H1 (cell line): ENCODE results near the gene AGAP1. TPM values are rescaled to one million over a fixed set of nuclear protein-coding genes. Genes with fewer than 3 reads are reported as not detected.

ENCODE experiments used
- CTCF ChIA-PET: fragments of 300-600 bp; sonication (Branson Sonifier 250); formaldehyde crosslinking; loops from one replicate; lab custom pipeline; 2021; ENCODE audit not compliant: partially characterized antibody; lab: Charles Lee
- POLR2A ChIA-PET: fragments of 300-600 bp; sonication (Branson Sonifier 250); formaldehyde crosslinking; loops from one replicate; lab custom pipeline; 2021; ENCODE audit warnings: inconsistent platforms; ENCODE audit not compliant: partially characterized antibody; lab: Charles Lee
- DNase-seq, 2 experiments: peaks; one replicate each; pipeline versions ENCODE4 v3.0.0 to v3.0.0-alpha.2; 2010 to 2022; ENCODE audit warnings: low spot score in 2 of 2, low read depth in 1 of 2, mixed read lengths in 1 of 2
- FAIRE-seq: peaks from 2 replicates; lab custom pipeline; 2011; peaks lifted over from hg19 to GRCh38; lab: Jason Lieb, UNC
- H2AFZ ChIP-seq: 2 replicates; pipeline ENCODE4 v1.8.1; 2012; ENCODE audit warnings: low read length, inconsistent platforms
- H2AK5ac ChIP-seq: 2 replicates; pipeline ENCODE4 v1.6.1; 2013; ENCODE audit warnings: low read depth, low read length
- H2BK120ac ChIP-seq: replicated peaks from 2 replicates; pipeline ENCODE3; 2013; ENCODE audit warnings: low read depth, low read length, inconsistent platforms
- H2BK12ac ChIP-seq: 2 replicates; pipeline ENCODE4 v1.6.1; 2013; ENCODE audit warnings: low read depth, low read length
- H2BK15ac ChIP-seq: 2 replicates; pipeline ENCODE4 v1.6.1; 2013; ENCODE audit warnings: low read length
- H2BK20ac ChIP-seq: 2 replicates; pipeline ENCODE4 v1.6.1; 2013; ENCODE audit warnings: low read length
- H2BK5ac ChIP-seq: 2 replicates; pipeline ENCODE4 v1.6.1; 2013; ENCODE audit warnings: low read depth, low read length
- H3K14ac ChIP-seq: 2 replicates; pipeline ENCODE4 v1.6.1; 2013; ENCODE audit warnings: inconsistent platforms; ENCODE audit not compliant: insufficient read length
- H3K18ac ChIP-seq: 2 replicates; pipeline ENCODE4 v1.6.1; 2013; ENCODE audit warnings: low read length; ENCODE audit errors: extremely low read depth
- H3K23ac ChIP-seq: 2 replicates; pipeline ENCODE4 v1.6.1; 2013; ENCODE audit warnings: inconsistent platforms; ENCODE audit not compliant: insufficient read length
- H3K23me2 ChIP-seq: 2 replicates; pipeline ENCODE4 v1.6.1; 2013; ENCODE audit warnings: low read depth, low read length
- H3K27ac ChIP-seq: 2 replicates; pipeline ENCODE4 v1.6.1; 2011; ENCODE audit warnings: low read depth, low read length, inconsistent platforms
- H3K27me3 ChIP-seq, 4 experiments: replicated peaks in 1 of 4; 1 replicate in 1 of 4; 2 replicates in 3 of 4; pipeline versions ENCODE4 v1.6.1 to v1.8.1; 2011 to 2013; ENCODE audit warnings: low read length in 3 of 4, mild to moderate bottlenecking in 3 of 4, inconsistent platforms in 2 of 4, mixed read lengths in 2 of 4, moderate library complexity in 1 of 4; ENCODE audit not compliant: control insufficient read depth in 3 of 4, insufficient read depth in 3 of 4; ENCODE audit errors: extremely low read depth in 1 of 4
- H3K36me3 ChIP-seq, 4 experiments: 2 replicates each; pipeline versions ENCODE4 v1.6.1 to v1.8.1; 2011 to 2013; ENCODE audit warnings: mild to moderate bottlenecking in 4 of 4, low read length in 3 of 4, moderate library complexity in 2 of 4, control low read depth in 1 of 4, inconsistent platforms in 1 of 4; ENCODE audit not compliant: insufficient read depth in 4 of 4, control insufficient read depth in 2 of 4
- H3K4ac ChIP-seq: replicated peaks from 2 replicates; pipeline ENCODE3; 2013; ENCODE audit warnings: low read length, low read depth, mixed read lengths, inconsistent platforms; ENCODE audit not compliant: insufficient read length
- H3K4me1 ChIP-seq, 4 experiments: replicated peaks in 1 of 4; 1 replicate in 1 of 4; 2 replicates in 3 of 4; pipeline versions ENCODE4 v1.6.1 to v1.8.1; 2011 to 2013; ENCODE audit warnings: low read length in 3 of 4, inconsistent platforms in 2 of 4, mixed read lengths in 1 of 4; ENCODE audit not compliant: insufficient read depth in 4 of 4, control insufficient read depth in 3 of 4
- H3K4me2 ChIP-seq, 2 experiments: 2 replicates each; pipeline versions ENCODE4 v1.6.1 to v1.8.1; 2011 to 2013; ENCODE audit warnings: low read depth in 2 of 2, low read length in 2 of 2, control low read depth in 1 of 2, inconsistent platforms in 1 of 2, mild to moderate bottlenecking in 1 of 2; ENCODE audit not compliant: insufficient read depth in 1 of 2
- H3K4me3 ChIP-seq, 4 experiments: fragments of 200-600, 300-600 bp in 1 of 4; sonication (generic), shearing (Covaris generic), sonication (Bioruptor Twin) in 1 of 4; 2 replicates each; pipeline versions ENCODE4 v1.5.1 to v1.8.1; 2011 to 2016; ENCODE audit warnings: low read length in 4 of 4, low read depth in 3 of 4, control low read depth in 2 of 4, inconsistent platforms in 2 of 4, mild to moderate bottlenecking in 2 of 4, mixed read lengths in 1 of 4, moderate library complexity in 1 of 4; ENCODE audit not compliant: insufficient read depth in 2 of 4; ENCODE audit errors: extremely low read depth in 1 of 4
- H3K56ac ChIP-seq: replicated peaks from 2 replicates; pipeline ENCODE3; 2013; ENCODE audit warnings: low read depth, mild to moderate bottlenecking, mixed read lengths, low read length, inconsistent platforms; ENCODE audit not compliant: insufficient read length
- H3K79me1 ChIP-seq: 2 replicates; pipeline ENCODE4 v1.6.1; 2013; ENCODE audit warnings: low read depth, low read length, control low read depth
- H3K79me2 ChIP-seq, 2 experiments: 2 replicates each; pipeline versions ENCODE4 v1.6.1 to v1.8.1; 2012 to 2013; ENCODE audit warnings: low read length in 2 of 2, mild to moderate bottlenecking in 2 of 2, inconsistent platforms in 1 of 2; ENCODE audit not compliant: insufficient read depth in 2 of 2, control insufficient read depth in 1 of 2
- H3K9ac ChIP-seq, 4 experiments: replicated peaks in 1 of 4; 1 replicate in 1 of 4; 2 replicates in 3 of 4; pipeline versions ENCODE4 v1.6.1 to v1.8.1; 2011 to 2013; ENCODE audit warnings: low read depth in 3 of 4, low read length in 3 of 4, control low read depth in 2 of 4, mild to moderate bottlenecking in 2 of 4, moderate library complexity in 2 of 4, inconsistent platforms in 1 of 4; ENCODE audit errors: extremely low read depth in 1 of 4
- H3K9me3 ChIP-seq, 2 experiments: 2 replicates each; pipeline versions ENCODE4 v1.6.1 to v1.8.1; 2012 to 2013; ENCODE audit warnings: mild to moderate bottlenecking in 2 of 2, moderate library complexity in 2 of 2, control low read depth in 1 of 2, inconsistent platforms in 1 of 2, low read depth in 1 of 2, low read length in 1 of 2, mixed read lengths in 1 of 2; ENCODE audit not compliant: insufficient read depth in 2 of 2
- H4K20me1 ChIP-seq, 2 experiments: replicated peaks in 1 of 2; 2 replicates each; pipeline versions ENCODE3 to v1.8.1; 2011 to 2013; ENCODE audit warnings: inconsistent platforms in 2 of 2, low read length in 2 of 2, mild to moderate bottlenecking in 1 of 2; ENCODE audit not compliant: insufficient read depth in 2 of 2, control insufficient read depth in 1 of 2
- H4K5ac ChIP-seq: 2 replicates; pipeline ENCODE4 v1.6.1; 2013; ENCODE audit warnings: low read length, low read depth, mixed read lengths, inconsistent platforms; ENCODE audit not compliant: insufficient read length
- H4K8ac ChIP-seq: 2 replicates; pipeline ENCODE4 v1.8.0; 2013; ENCODE audit warnings: mild to moderate bottlenecking, moderate library complexity, low read length, inconsistent platforms; ENCODE audit not compliant: insufficient read depth; ENCODE audit errors: extremely low read depth
- H4K91ac ChIP-seq: replicated peaks from 2 replicates; pipeline ENCODE3; 2013; ENCODE audit warnings: low read length, mixed read lengths, inconsistent platforms; ENCODE audit not compliant: insufficient read length
- CBX5 ChIP-seq: fragments of 300-800, 300-1000 bp; sonication (generic); IDR thresholded peaks from 2 replicates; pipeline ENCODE4 v1.7.1; 2016; ENCODE audit warnings: antibody characterized with exemption, low read length, low read depth
- CHD1 ChIP-seq: IDR thresholded peaks from 2 replicates; pipeline ENCODE4 v1.6.1; 2012; ENCODE audit warnings: low read depth, low read length, improper control_type of control experiment
- RAD21 ChIP-seq, 2 experiments: IDR thresholded peaks in 1 of 2; conservative IDR thresholded peaks in 1 of 2; 2 replicates each; pipeline ENCODE4 v1.6.1; 2011; ENCODE audit warnings: low read depth in 2 of 2, low read length in 2 of 2, improper control_type of control experiment in 1 of 2, inconsistent platforms in 1 of 2, mild to moderate bottlenecking in 1 of 2, moderate library complexity in 1 of 2
- RNF2 ChIP-seq: fragments of 200-900, 300-1000 bp; sonication (generic); IDR thresholded peaks from 2 replicates; pipeline ENCODE4 v1.7.1; 2016; ENCODE audit warnings: borderline replicate concordance, low read depth, mild to moderate bottlenecking, antibody characterized with exemption, low read length; ENCODE audit not compliant: poor library complexity, severe bottlenecking; ENCODE audit errors: missing control alignments
- SRF ChIP-seq: IDR thresholded peaks from 2 replicates; pipeline ENCODE4 v1.6.1; 2011; ENCODE audit warnings: mild to moderate bottlenecking, low read depth, low read length, moderate library complexity
- TAF7 ChIP-seq: optimal IDR thresholded peaks from 2 replicates; pipeline ENCODE3; 2011; ENCODE audit warnings: low read depth, mild to moderate bottlenecking, inconsistent platforms, low read length, moderate library complexity, borderline replicate concordance
- TCF12 ChIP-seq: IDR thresholded peaks from 2 replicates; pipeline ENCODE4 v1.6.1; 2011; ENCODE audit warnings: low read depth, mild to moderate bottlenecking, low read length
- TEAD4 ChIP-seq: IDR thresholded peaks from 2 replicates; pipeline ENCODE4 v1.6.1; 2012; ENCODE audit warnings: low read depth, low read length, inconsistent platforms, mixed read lengths
- ZNF274 ChIP-seq: IDR thresholded peaks from 2 replicates; pipeline ENCODE4 v1.7.0; 2012; ENCODE audit warnings: low read length, borderline replicate concordance; ENCODE audit errors: extremely low read depth
- WGBS, 2 experiments: shearing (Covaris generic) in 1 of 2; methylation state at CpG; one replicate each; pipeline versions ENCODE4 v1.1.6 to v1.1.7; 2013 to 2015; ENCODE audit warnings: low lambda C conversion rate in 2 of 2, mixed read lengths in 2 of 2, inconsistent platforms in 1 of 2, low coverage in 1 of 2, missing lambda C conversion rate in 1 of 2; ENCODE audit not compliant: insufficient replicate concordance in 2 of 2, insufficient coverage in 1 of 2, insufficient read length in 1 of 2; ENCODE audit errors: extremely low coverage in 1 of 2, missing lambda C conversion rate in 1 of 2; 5-methylcytosine and 5-hydroxymethylcytosine counted together
- polyA plus RNA-seq, 7 experiments: library from polyadenylated mRNA; depleted of rRNA in 3 of 7; stranded (reverse) in 5 of 7; unstranded in 2 of 7; fragments of >200 nt in 5 of 7; fragments of 200-250 nt in 2 of 7; gene quantifications; 1 replicate in 5 of 7; 2 replicates in 1 of 7; 4 replicates in 1 of 7; pipeline versions ENCODE4 v1.2.1 to v1.2.3, GENCODE V29; 2011 to 2013; ENCODE audit warnings: missing spikeins in 2 of 7, mixed read lengths in 2 of 7
- total RNA-seq: library from RNA; stranded (reverse); fragmentation: NEBNext Ultra II Directional; extraction: Animal tissue kit (Norgen Biotek cat#: 25700); gene quantifications from 2 replicates; pipeline ENCODE4 v1.2.1, GENCODE V29; 2021
- TF ChIP-seq, protein P1 (sequence below): IDR thresholded peaks from 2 replicates; pipeline ENCODE4 v1.6.1; 2011; ENCODE audit warnings: low read length, improper control_type of control experiment
- TF ChIP-seq, protein P2 (sequence below): IDR thresholded peaks from 2 replicates; pipeline ENCODE4 v1.6.1; 2012; ENCODE audit warnings: inconsistent platforms

The AGAP1 gene
- total and polyA plus RNA-seq, 2 of the 8 experiments (the other 6 are each of a cell fraction or from before 2014, with no cell fraction given): 18.1 to 39.4 TPM

DNA sequence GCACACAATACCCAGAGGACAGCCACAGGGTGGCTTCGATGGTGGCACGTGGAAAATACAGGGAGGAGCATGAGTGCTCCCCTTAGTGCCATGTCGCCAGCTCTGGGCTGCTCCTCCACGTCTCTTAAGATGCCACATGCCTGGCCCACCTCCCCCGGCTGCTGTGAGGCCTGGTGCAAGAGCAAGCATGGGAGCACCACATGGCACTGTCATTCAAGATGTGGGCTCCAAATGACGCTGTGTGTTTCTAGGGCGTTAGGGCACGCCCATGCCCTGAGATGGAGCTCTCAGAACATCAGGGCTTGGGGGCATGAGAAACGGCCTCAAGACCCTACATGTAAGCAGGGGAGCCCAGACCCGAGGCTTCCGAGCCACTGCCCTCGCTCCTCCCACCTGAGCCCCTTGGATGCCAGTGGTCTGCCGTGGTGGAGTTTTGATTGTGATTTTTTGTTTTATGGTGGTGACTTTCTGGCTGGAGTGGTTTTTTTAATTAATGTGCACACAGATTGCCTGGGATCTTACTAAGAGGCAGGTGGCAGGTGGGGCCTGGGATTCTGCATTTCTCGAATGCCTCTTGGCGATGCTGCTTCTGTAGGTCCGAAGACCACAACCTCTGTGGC is 435.0 kb downstream of the AGAP1 start:
- CTCF ChIA-PET: interaction anchor here (1.1 kb wide), 1 partner anchor 149 kb away, joined by 3 read pairs; no protein-coding TSS in a partner anchor
- H3K27ac ChIP-seq: no peak overlapping the region
- H3K9me3 ChIP-seq: no peaks in the 10 kb centered on the region
- H2BK12ac ChIP-seq: no peak overlapping the region
- H3K79me2 ChIP-seq: no peaks in the 10 kb centered on the region
- no peaks in the 10 kb centered on the region for H3K79me1 ChIP-seq
- peaks cover 0 to 4% (median under 1%) of the 10 kb centered on the region in 4 experiments; a peak in 2 of 8 replicates for H3K36me3 ChIP-seq
- H2AFZ ChIP-seq: no peak overlapping the region
- H3K4me2 ChIP-seq: no peak overlapping the region
- no peak overlapping the region for H3K9ac ChIP-seq
- no peak overlapping the region for H2BK120ac ChIP-seq
- no peak overlapping the region for H2AK5ac ChIP-seq
- H3K23me2 ChIP-seq: no peaks in the 10 kb centered on the region
- H3K23ac ChIP-seq: no peak overlapping the region
- no peak overlapping the region for H3K4ac ChIP-seq
- H3K4me1 ChIP-seq: no peaks in the 10 kb centered on the region; a peak in 2 of 7 replicates
- H2BK15ac ChIP-seq: no peak overlapping the region
- POLR2A ChIA-PET: no interaction called here
- no peak overlapping the region for H4K8ac ChIP-seq
- no peak overlapping the region for H2BK20ac ChIP-seq
- peaks cover 0 to 5% of the 10 kb centered on the region in 2 experiments for H4K20me1 ChIP-seq
- FAIRE-seq: no peak
- DNase-seq: no peak
- H3K4me3 ChIP-seq: no peak overlapping the region
- no peak overlapping the region for H3K56ac ChIP-seq
- H4K5ac ChIP-seq: no peak overlapping the region
- H3K27me3 ChIP-seq: no peaks in the 10 kb centered on the region
- no peak overlapping the region for H3K14ac ChIP-seq
- H4K91ac ChIP-seq: no peak overlapping the region
- WGBS, 2 experiments: 94% methylated on average over 15 of the region's 16 CpGs; no CpG with 5 or more reads in 1 of the 2 experiments
- no peak overlapping the region for H2BK5ac ChIP-seq
- no peak overlapping the region for H3K18ac ChIP-seq
- TF ChIP-seq TCF12 (no peak), CHD1 (no peak), RAD21 (IDR thresholded peaks at IDR 0.05 in 1 of 2, conservative IDR thresholded peaks at IDR 0.05 in 1 of 2; ENCODE audit: low read depth in 2 of 2, low read length in 2 of 2) (no peak), TAF7 (no peak), RNF2 (no peak), ZNF274 (no peak), CBX5 (no peak), TEAD4 (no peak), SRF (no peak)
- TF ChIP-seq, protein P1, sequence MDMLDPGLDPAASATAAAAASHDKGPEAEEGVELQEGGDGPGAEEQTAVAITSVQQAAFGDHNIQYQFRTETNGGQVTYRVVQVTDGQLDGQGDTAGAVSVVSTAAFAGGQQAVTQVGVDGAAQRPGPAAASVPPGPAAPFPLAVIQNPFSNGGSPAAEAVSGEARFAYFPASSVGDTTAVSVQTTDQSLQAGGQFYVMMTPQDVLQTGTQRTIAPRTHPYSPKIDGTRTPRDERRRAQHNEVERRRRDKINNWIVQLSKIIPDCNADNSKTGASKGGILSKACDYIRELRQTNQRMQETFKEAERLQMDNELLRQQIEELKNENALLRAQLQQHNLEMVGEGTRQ: no peak
- TF ChIP-seq, protein P2, sequence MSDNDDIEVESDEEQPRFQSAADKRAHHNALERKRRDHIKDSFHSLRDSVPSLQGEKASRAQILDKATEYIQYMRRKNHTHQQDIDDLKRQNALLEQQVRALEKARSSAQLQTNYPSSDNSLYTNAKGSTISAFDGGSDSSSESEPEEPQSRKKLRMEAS: no peak
